Activated CD4-positive, CD25-positive, alpha-beta regulatory T cell treated with anti-CD3 and anti-CD28 coated beads, Interleukin-2, amount 50 U/mL, for 72 hours (primary cell): ENCODE results near the gene OPCML.

Experiments
- DNase-seq: peaks from one replicate; pipeline ENCODE4 v3.0.0; 2021

The OPCML gene

GRCh38 chr11:133501643-133502539 lies 30.4 kb downstream of the OPCML start:
- no peak for DNase-seq

GRCh38 chr11:133500936-133501335 lies 31.4 kb downstream of the OPCML start:
- no peak for DNase-seq

DNA sequence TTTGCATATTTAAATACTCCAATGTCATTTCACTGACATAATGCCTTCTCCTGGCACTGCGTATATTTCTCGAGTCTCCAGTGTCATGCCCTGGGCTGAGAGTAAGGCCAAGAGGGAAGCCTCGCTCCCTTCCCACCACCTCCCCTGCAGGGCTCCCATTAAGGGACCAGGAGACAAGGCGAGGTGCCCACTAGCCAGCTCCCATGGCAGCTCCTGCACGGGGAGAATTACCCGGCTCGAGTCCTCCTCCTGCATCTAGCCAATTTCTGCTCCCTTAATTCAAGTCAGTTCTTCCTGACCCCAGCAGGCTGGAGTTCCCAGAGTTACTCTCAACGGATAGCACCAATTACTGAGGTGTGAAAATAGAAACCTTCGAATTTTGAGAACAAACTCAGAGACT lies 31.9 kb downstream of the OPCML start:
- DNase-seq, result no peak

- DNase-seq, result no peak
Observed at GRCh38 chr11:133498969-133499368, 33.3 kb downstream of the OPCML start.

DNA sequence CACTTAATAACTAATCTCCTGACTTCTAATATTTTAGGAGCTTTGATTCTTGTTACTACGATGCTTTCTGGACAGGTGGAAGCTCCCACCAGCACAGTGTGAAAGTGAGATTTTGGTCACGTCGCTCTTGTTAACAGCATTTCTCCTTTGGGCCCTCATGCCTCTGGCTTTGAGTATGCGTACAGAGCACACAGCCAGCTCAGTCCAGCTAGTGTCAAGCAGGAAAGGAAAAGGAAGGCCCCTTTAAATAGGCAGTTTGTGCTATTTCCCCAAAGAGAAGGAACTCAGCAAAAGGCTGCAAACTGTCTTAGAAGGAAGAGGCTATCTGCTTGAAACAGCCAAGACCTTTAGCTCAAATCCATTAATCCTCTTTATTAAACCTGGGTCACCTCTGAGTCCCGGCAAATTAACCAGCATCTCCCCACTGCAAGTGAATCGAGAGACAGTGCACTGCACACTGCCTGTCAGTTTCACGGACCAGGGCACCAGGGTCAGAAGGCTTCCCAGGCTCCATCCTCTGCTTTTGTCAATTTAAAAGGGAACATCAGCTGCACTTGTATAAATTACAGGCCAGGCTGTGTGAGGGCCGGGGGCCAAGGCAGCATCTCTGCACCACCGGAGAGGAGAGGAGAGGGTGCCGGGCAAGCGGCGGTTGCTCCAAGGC lies 34.7 kb downstream of the OPCML start:
- DNase-seq, result no peak

DNA sequence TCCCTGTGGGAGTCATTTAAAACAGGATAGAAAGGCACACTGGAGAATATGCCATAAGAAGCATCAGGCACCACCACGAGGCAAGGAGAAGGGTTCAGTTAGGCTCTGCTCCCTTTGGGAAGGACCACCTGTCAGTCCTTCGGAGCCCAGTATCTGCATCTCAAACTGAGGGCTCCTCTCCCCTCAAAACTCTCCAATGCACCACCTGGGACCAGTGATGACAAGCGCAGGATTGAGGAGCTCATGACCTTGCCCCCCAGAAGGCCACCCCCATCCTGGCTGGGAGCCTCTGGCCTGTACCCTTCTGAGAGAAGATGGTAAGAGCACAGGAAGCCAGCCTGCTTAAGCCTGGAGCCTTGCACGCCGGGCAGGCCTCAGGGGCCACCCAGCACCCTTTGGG lies 39.4 kb downstream of the OPCML start:
- no peak for DNase-seq

- no peak for DNase-seq
Observed at GRCh38 chr11:133491680-133492383, 40.5 kb downstream of the OPCML start.

DNA sequence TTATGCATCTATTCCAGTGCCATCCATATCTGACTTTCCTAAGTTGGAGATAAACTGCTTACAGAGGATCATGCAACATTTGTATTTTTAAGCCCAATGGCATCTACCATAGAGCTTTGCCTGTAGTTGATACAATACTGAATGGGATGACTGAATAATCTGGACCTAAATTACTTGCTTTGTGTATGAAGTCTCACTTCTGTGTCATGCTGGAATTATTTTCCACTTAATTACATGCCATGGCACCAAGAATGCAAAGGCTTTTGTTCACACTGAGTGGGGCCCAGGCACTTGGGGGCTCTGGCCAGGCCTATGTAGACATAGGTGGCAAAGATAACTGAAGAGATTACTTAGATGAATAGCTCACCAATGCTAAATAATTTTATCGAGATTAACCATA lies 51.6 kb downstream of the OPCML start:
- no peak for DNase-seq

DNA sequence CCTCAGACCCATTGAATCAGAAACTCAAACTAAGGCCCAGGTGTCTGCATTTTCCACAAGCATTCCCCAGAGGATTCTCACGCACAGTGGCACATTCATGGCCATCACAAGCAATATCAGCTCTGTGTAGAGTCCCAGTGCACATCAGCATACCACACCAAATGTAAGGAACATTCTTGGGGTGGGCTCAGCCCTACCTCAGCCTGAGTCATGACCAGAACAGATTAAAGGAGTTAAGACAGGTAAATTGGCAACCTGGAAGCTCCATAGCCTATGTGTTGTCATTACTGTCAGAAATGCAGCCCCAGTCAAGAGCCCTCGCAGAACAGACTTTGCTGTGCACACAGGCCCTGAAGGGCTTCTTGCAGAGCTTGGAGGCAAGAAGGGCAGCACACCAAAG lies 53.1 kb downstream of the OPCML start:
- DNase-seq, result no peak

GRCh38 chr11:133477251-133477625 lies 55.1 kb downstream of the OPCML start:
- no peak for DNase-seq

DNA sequence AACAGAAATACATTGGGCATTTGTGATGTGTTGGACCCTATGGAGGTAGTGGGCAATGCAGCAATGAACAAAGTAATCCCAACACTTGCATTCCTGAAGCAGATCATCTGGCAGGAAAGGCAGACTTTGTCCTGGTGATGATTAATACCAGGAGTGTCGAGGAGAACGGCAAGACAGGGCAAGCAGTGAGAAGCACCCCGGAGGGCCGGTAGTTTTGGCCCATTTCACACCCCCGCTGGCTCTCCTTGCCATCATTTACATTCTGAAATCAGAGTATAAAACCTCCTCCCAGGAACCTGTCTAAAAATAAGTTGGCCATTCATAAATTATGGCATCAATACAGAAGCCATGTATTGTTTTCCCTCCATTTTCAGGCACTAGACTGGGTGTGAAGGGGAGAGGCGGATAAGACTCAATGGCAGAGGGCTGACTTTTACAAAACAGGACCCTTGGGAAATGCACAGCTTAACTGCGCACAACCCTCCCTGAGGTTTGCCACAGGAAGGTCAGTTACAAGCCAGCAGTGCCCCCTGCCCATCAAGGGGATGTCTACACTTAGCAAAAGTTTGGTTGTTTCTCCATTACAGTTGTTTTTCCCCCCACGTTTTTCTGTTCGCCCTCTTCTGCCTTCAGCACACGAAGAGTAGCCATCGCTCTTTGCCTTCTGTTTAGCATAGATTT lies 55.6 kb downstream of the OPCML start:
- DNase-seq, result no peak

DNA sequence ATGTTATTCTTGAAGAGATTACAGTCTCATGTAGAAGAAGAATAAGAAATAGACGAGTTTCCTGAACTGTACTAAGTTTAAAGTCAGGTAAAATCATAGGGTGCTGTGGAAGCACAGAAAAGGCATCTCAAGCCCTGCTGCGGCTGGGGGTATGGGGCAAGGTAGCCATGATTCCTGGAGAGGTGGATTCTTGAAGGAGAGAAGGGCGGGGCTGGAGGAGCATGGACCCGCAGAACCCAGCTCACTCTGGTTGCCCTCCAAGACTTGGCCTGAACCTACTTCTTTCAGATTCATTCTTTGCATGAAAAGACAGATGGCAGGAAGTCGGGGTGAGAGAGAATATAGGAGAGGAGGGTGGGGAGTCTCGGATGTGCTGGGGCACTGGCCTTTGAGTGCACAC lies 57.8 kb downstream of the OPCML start:
- no peak for DNase-seq

DNA sequence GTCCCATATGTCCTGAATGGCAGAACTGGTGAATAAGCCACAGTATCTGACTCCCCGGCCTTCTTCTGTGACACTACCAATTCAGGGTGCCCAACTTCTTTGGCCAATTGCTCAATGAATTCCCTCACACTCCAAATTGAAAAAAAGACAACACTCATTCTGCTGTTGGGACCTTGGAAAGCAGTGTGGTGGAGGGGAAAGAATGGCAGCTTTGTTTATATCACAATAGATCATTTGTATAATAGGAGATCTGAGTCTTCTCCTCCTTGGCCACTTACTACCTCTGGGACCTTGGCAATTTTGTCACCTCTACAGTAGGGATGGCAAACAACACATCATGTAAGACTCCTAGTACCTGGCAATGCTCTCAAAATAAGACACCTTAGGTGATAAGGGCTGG lies 64.6 kb downstream of the OPCML start:
- DNase-seq, result no peak

- no peak for DNase-seq
Observed at GRCh38 chr11:133443206-133443747, 89.0 kb downstream of the OPCML start.

GRCh38 chr11:133441964-133442660 lies 90.2 kb downstream of the OPCML start:
- DNase-seq, result no peak

DNA sequence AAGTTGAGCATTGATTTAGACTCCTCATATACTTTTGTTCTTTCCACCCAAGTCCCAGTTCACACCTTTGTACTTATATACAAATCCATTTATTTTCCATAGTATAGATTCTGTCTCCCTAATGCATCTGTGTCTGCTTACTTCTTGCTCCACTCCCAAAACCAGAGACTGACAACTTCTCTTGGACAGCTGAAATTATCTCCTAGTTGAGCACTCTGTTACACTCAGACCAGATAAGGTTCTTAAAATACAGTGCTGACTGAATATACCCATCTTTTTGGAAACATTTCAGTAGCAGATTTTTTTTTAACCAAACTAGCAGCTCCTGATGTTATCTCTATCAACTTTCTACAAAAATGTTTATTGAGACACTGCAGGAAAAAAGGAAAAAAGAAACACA lies 106.3 kb downstream of the OPCML start:
- no peak for DNase-seq

DNA sequence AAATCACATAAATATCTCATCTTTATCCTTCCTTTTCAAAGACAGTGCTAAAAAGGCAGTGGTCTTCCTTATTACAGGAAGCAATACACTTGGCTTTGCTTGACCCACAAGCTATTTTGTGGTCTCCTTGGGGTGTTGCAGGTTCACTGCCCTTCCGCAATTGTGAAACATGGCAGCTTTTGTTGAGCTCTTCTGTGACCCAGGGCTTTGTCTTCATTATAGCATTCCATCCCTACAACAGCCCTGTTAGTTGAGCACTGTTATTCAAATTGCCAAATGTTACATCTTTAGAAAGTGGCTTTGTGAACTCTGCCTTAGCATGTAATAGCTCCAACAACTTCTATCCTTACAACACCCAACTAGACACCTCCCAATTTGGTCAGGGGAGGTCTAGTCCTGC lies 107.1 kb downstream of the OPCML start:
- DNase-seq, result no peak

- DNase-seq, result no peak
Observed at GRCh38 chr11:133418218-133418617, 114.1 kb downstream of the OPCML start.

DNA sequence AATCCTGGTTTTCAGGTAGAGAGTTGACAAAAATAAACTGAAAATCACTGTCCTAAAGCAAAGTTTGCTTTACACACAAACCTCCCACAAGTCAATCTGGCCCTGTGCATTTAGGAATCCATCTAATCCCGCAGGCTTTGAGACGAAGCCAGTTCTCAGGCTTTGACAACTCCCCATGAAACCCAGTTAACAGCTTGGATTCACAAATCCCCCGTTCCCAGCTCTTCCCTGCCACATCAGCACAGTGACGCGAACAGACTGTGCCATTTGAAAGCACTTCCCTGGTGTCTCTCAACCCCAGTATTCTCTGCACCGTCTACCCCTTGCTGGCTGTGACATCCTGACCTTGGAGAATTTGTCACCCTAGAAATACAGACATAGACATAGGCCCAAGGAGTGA lies 117.8 kb downstream of the OPCML start:
- no peak for DNase-seq

- no peak for DNase-seq
Observed at GRCh38 chr11:133413703-133414102, 118.6 kb downstream of the OPCML start.

DNA sequence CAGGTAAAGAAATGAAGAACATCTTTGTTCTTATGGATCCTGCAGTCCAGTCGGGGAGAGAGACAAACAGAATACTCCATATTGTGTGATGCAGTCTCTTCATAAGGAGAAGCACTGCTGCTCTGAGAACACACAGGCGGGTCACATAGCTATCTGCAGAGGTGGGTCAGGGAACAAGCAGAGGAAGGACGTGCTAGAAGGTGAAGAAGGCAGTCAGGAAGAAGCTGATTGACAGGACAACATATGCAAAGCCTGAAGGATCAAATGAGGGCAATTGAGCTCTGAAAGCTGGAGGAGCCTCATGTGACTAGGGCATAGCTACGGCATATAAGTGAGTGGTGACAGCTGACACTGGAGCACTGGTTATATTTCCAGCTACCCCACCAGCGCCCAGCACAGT lies 122.5 kb downstream of the OPCML start:
- no peak for DNase-seq

DNA sequence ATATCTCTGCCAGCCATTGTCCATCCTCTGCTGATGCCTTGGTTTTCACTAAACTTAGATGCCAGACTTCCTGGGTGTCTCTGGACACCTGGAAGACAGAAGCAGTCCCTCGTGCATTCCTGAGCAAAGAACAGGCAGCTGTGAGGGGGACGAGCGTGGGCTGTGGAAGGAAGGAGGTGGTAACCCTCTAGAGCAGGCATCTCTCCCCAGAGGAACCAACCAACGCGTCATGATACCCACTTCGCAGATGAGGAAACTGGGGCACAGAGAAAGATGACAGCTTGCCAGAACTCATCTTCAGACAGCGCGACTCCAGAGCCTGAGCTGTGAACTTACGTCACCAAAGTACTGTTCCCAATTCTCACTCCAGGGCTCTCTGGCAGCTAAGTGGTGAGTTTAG lies 123.4 kb downstream of the OPCML start:
- DNase-seq, result no peak
